Measurements from ENCODE around the gene LRIF1. TPM values are rescaled to one million over a fixed set of nuclear protein-coding genes. Genes with fewer than 3 reads are reported as not detected.
A peak's percentile ranks its signal among the peaks of the same experiment; 100 is the strongest.

Gene LRIF1
- total and polyA plus RNA-seq, 10 of the 15 experiments (the other 5 are each of a cell fraction or from before 2014, with no cell fraction given) = 9.7 to 20.3 (median 15.8) TPM

DNA sequence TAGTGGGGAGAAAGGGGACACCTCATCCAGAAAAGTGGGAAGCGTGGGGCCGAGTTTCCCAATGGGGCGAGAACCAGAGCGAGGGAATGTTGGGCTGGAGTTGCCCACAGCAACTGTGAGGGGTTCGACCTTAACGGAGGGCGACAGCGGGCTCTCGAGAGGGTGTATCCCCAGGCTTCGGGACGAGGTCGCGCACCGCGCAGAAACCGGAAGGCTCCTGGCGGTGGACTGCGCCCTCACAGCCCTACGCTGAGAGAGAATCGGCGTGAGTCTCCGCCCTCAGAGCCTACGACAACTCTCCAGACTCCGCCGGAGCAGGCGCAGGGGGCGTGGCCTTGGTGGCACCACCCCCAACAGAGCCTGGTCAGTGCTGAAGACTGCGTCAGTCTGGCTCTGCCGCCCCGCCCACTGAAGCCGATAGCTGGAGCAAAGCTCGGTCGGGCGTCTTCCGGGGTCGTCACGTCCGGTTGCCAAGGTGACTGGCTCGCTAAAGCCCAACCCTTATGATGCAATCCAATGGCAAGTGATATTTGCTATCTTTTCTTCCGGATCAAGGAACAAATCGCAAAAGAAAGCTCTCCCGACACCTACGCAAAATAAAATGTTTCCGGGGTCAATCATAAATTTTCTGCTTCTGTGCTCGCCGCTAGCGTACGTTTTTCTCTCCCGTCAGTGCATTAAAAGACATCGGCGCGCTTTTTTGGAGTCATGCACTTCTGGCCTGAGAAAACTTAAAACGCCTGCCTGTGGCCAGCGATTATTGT, at the start of gene LRIF1 (continued):
- TF ChIP-seq, protein P1, sequence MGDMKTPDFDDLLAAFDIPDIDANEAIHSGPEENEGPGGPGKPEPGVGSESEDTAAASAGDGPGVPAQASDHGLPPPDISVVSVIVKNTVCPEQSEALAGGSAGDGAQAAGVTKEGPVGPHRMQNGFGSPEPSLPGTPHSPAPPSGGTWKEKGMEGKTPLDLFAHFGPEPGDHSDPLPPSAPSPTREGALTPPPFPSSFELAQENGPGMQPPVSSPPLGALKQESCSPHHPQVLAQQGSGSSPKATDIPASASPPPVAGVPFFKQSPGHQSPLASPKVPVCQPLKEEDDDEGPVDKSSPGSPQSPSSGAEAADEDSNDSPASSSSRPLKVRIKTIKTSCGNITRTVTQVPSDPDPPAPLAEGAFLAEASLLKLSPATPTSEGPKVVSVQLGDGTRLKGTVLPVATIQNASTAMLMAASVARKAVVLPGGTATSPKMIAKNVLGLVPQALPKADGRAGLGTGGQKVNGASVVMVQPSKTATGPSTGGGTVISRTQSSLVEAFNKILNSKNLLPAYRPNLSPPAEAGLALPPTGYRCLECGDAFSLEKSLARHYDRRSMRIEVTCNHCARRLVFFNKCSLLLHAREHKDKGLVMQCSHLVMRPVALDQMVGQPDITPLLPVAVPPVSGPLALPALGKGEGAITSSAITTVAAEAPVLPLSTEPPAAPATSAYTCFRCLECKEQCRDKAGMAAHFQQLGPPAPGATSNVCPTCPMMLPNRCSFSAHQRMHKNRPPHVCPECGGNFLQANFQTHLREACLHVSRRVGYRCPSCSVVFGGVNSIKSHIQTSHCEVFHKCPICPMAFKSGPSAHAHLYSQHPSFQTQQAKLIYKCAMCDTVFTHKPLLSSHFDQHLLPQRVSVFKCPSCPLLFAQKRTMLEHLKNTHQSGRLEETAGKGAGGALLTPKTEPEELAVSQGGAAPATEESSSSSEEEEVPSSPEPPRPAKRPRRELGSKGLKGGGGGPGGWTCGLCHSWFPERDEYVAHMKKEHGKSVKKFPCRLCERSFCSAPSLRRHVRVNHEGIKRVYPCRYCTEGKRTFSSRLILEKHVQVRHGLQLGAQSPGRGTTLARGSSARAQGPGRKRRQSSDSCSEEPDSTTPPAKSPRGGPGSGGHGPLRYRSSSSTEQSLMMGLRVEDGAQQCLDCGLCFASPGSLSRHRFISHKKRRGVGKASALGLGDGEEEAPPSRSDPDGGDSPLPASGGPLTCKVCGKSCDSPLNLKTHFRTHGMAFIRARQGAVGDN (IDR thresholded peaks at IDR 0.05) = peak; percentile 61; the same call in 1 of the 2 replicates
- TF ChIP-seq IKZF1 (conservative IDR thresholded peaks at IDR 0.05) (peak; percentile 80), SIN3A (IDR thresholded peaks at IDR 0.05; ENCODE audit: low read depth, low read length) (no peak), NFXL1 (IDR thresholded peaks at IDR 0.05; ENCODE audit: borderline replicate concordance) (no peak), SPI1 (IDR thresholded peaks at IDR 0.05; ENCODE audit: borderline replicate concordance, insufficient read depth, low read depth, low read length) (peak; percentile 39; the same call in 1 of the 2 replicates), NR2C1 (IDR thresholded peaks at IDR 0.05) (peak; percentile 99), RELA (IDR thresholded peaks at IDR 0.05; ENCODE audit: borderline replicate concordance, partially characterized antibody) (peak; percentile 56), ZNF274 (IDR thresholded peaks at IDR 0.05; ENCODE audit: insufficient read depth, insufficient read length) (no peak), BACH1 (IDR thresholded peaks at IDR 0.05; ENCODE audit: borderline replicate concordance) (peak; percentile 85; the same call in 1 of the 2 replicates), ZZZ3 (IDR thresholded peaks at IDR 0.05; ENCODE audit: control insufficient read depth, insufficient read length, low read depth) (no peak), EP300 (IDR thresholded peaks at IDR 0.05; ENCODE audit: borderline replicate concordance in 1 of 2, control insufficient read depth in 1 of 2, low read depth in 2 of 2, low read length in 2 of 2) (no peak), ASH2L (IDR thresholded peaks at IDR 0.05; ENCODE audit: borderline replicate concordance, low read depth) (no peak), TCF3 (IDR thresholded peaks at IDR 0.05; ENCODE audit: borderline replicate concordance, insufficient read depth, low read depth, low read length) (peak; percentile 74), SIX5 (IDR thresholded peaks at IDR 0.05; ENCODE audit: low read depth, low read length, severe bottlenecking) (no peak), CEBPB (IDR thresholded peaks at IDR 0.05; ENCODE audit: borderline replicate concordance in 1 of 2, low read depth in 2 of 2, low read length in 2 of 2) (peak in 1 of 2 experiments; percentile 88; a peak in 2 of 4 replicates)
- TF ChIP-seq, protein P2, sequence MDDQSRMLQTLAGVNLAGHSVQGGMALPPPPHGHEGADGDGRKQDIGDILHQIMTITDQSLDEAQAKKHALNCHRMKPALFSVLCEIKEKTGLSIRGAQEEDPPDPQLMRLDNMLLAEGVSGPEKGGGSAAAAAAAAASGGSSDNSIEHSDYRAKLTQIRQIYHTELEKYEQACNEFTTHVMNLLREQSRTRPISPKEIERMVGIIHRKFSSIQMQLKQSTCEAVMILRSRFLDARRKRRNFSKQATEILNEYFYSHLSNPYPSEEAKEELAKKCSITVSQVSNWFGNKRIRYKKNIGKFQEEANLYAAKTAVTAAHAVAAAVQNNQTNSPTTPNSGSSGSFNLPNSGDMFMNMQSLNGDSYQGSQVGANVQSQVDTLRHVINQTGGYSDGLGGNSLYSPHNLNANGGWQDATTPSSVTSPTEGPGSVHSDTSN (IDR thresholded peaks at IDR 0.05; ENCODE audit: insufficient replicate concordance, low read depth, low read length) = peak; percentile 5
- TF ChIP-seq, protein P3, sequence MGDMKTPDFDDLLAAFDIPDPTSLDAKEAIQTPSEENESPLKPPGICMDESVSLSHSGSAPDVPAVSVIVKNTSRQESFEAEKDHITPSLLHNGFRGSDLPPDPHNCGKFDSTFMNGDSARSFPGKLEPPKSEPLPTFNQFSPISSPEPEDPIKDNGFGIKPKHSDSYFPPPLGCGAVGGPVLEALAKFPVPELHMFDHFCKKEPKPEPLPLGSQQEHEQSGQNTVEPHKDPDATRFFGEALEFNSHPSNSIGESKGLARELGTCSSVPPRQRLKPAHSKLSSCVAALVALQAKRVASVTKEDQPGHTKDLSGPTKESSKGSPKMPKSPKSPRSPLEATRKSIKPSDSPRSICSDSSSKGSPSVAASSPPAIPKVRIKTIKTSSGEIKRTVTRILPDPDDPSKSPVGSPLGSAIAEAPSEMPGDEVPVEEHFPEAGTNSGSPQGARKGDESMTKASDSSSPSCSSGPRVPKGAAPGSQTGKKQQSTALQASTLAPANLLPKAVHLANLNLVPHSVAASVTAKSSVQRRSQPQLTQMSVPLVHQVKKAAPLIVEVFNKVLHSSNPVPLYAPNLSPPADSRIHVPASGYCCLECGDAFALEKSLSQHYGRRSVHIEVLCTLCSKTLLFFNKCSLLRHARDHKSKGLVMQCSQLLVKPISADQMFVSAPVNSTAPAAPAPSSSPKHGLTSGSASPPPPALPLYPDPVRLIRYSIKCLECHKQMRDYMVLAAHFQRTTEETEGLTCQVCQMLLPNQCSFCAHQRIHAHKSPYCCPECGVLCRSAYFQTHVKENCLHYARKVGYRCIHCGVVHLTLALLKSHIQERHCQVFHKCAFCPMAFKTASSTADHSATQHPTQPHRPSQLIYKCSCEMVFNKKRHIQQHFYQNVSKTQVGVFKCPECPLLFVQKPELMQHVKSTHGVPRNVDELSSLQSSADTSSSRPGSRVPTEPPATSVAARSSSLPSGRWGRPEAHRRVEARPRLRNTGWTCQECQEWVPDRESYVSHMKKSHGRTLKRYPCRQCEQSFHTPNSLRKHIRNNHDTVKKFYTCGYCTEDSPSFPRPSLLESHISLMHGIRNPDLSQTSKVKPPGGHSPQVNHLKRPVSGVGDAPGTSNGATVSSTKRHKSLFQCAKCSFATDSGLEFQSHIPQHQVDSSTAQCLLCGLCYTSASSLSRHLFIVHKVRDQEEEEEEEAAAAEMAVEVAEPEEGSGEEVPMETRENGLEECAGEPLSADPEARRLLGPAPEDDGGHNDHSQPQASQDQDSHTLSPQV (IDR thresholded peaks at IDR 0.05) = no peak
- TF ChIP-seq, protein P4, sequence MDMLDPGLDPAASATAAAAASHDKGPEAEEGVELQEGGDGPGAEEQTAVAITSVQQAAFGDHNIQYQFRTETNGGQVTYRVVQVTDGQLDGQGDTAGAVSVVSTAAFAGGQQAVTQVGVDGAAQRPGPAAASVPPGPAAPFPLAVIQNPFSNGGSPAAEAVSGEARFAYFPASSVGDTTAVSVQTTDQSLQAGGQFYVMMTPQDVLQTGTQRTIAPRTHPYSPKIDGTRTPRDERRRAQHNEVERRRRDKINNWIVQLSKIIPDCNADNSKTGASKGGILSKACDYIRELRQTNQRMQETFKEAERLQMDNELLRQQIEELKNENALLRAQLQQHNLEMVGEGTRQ (IDR thresholded peaks at IDR 0.05; ENCODE audit: borderline replicate concordance, low read depth, low read length) = no peak

Measured in GM12878 (cell line).